A549 treated with AZD9567 at 1 μM for 4 hours (cell line): ENCODE data around the gene RBM38. TPM values are rescaled to one million over a fixed set of nuclear protein-coding genes. Genes with fewer than 3 reads are reported as not detected.

Experiments
- total RNA-seq: library from RNA; stranded (reverse); fragments of 200-300 nt; extraction: Qiagen RNA extraction; gene quantifications from 5 replicates; pipeline ENCODE4 v1.2.3, GENCODE V29; 2022; ENCODE audit not compliant: insufficient read depth

RBM38 gene
- total RNA-seq, result 21.0 to 37.9 TPM (median 37.2 TPM) in 5 replicates

GRCh38 chr20:57390604-57391438, at the start of gene RBM38:
Gene RBM38 (plus strand): TSS chr20:57391396. CDS start chr20:57391582, 186 bp downstream.

GRCh38 chr20:57351042-57351783, 40.0 kb upstream of the RBM38 start, which contains the start of gene RAE1:
Gene RAE1 (plus strand): TSS chr20:57351255. CDS start chr20:57354039, 2,784 bp downstream.

Other genes with a start within 250 kb of the RBM38 start
- 0.31 to 1.2 TPM (median 0.33 TPM) in 4 of 5 replicates, not detected in the other for gene BMP7, start 124.8 kb upstream of the RBM38 start, total RNA-seq
- not detected in 5 replicates for gene SPO11, start 61.6 kb upstream of the RBM38 start, total RNA-seq
- gene RAE1, start 40.1 kb upstream of the RBM38 start, total RNA-seq, result 59.8 to 104 TPM (median 60.9 TPM) in 5 replicates
- gene CTCFL, start 133.7 kb downstream of the RBM38 start, total RNA-seq, result not detected in 5 replicates
- gene PCK1, start 169.7 kb downstream of the RBM38 start, total RNA-seq, result 0.04 to 0.10 TPM (median 0.09 TPM) in 4 of 5 replicates, not detected in the other
- gene ZBP1, start 229.0 kb downstream of the RBM38 start, total RNA-seq, result 0.05 to 0.07 TPM (median 0.06 TPM) in 3 of 5 replicates, not detected in the others